Fibroblast of the aortic adventitia (primary cell): ENCODE results near the gene DYNLT5. TPM values are rescaled to one million over a fixed set of nuclear protein-coding genes. Genes with fewer than 3 reads are reported as not detected.
"Not testable (repeated sequence)": the region's sequence is repeated elsewhere in the genome, so short reads cannot be mapped to it uniquely, and the experiment has no call there.

Experiments used
- DNase-seq: peaks from one replicate; pipeline ENCODE4 v3.0.0-alpha.2; 2010; ENCODE audit warnings: low read depth
- H3K4me3 ChIP-seq: 2 replicates; pipeline ENCODE4 v1.5.1; 2011; ENCODE audit warnings: low read depth, mild to moderate bottlenecking, control low read depth, low read length, moderate library complexity
- CTCF ChIP-seq: IDR thresholded peaks from 2 replicates; pipeline ENCODE4 v1.5.1; 2011; ENCODE audit warnings: mild to moderate bottlenecking, low read length, control low read depth, inconsistent platforms; ENCODE audit not compliant: insufficient read depth
- total RNA-seq: library from RNA; depleted of rRNA; stranded (reverse); fragments of >200 nt; gene quantifications from 2 replicates; pipeline ENCODE4 v1.2.3, GENCODE V29; 2012; ENCODE audit warnings: low replicate concordance

DYNLT5 gene
- total RNA-seq, 1 donor, result 1.4 TPM

- H3K4me3 ChIP-seq, result no peak overlapping the region
- no peak for DNase-seq
- TF ChIP-seq CTCF, result no peak
Observed at GRCh38 chr1:66732407-66733166, 19.7 kb upstream of the DYNLT5 start.

GRCh38 chr1:66733348-66734017 lies 18.8 kb upstream of the DYNLT5 start:
- H3K4me3 ChIP-seq, result no peak overlapping the region
- peak; percentile 41 for DNase-seq
- no peak for TF ChIP-seq CTCF

GRCh38 chr1:66734531-66734930 lies 17.7 kb upstream of the DYNLT5 start:
- DNase-seq, H3K4me3 ChIP-seq: not testable (repeated sequence)

- no peak for DNase-seq
- H3K4me3 ChIP-seq, result no peak overlapping the region
- TF ChIP-seq CTCF, result no peak
Observed at GRCh38 chr1:66737836-66738235, 14.4 kb upstream of the DYNLT5 start.

- no peak for TF ChIP-seq CTCF
- no peak for DNase-seq
- H3K4me3 ChIP-seq, result no peak overlapping the region
Observed at GRCh38 chr1:66739401-66740157, 12.7 kb upstream of the DYNLT5 start.

- no peak for TF ChIP-seq CTCF
- no peak for DNase-seq
Observed at GRCh38 chr1:66745451-66745850, 6.8 kb upstream of the DYNLT5 start.

GRCh38 chr1:66747501-66747900 lies 4.8 kb upstream of the DYNLT5 start:
- no peak overlapping the region for H3K4me3 ChIP-seq
- DNase-seq, result peak; percentile 18
- TF ChIP-seq CTCF, result no peak

More at GRCh38 chr1:66745451-66745850, 6.8 kb upstream of the DYNLT5 start:
- H3K4me3 ChIP-seq, result no peak overlapping the region
